ENCODE measurements around the gene C6orf141.

GRCh38 chr6:49558238-49558637 lies 7.8 kb downstream of the C6orf141 start:
- TF ChIP-seq CTCF (IDR thresholded peaks at IDR 0.05 in 4 of 5, conservative IDR thresholded peaks at IDR 0.05 in 1 of 5) (no peak), POLR2A (IDR thresholded peaks at IDR 0.05) (no peak)

All from gastrocnemius medialis (tissue), 4 donors.